Esophagus muscularis mucosa (tissue), 4 donors: Measurements from ENCODE around the gene ACSM5. TPM values are rescaled to one million over a fixed set of nuclear protein-coding genes. Genes with fewer than 3 reads are reported as not detected.

Experiments used
- DNase-seq: peaks from one replicate; pipeline ENCODE4 v3.0.0-alpha.2; 2017; ENCODE audit errors: extremely low spot score
- H3K27ac ChIP-seq, 4 donors: fragments of 200-600 bp; sonication (generic); replicated peaks in 1 of 4; 1 replicate in 3 of 4; 2 replicates in 1 of 4; pipeline ENCODE4 v1.5.1; 2016 to 2019; ENCODE audit warnings: mild to moderate bottlenecking in 1 of 4
- H3K27me3 ChIP-seq, 4 donors: fragments of 200-600 bp; sonication (generic); one replicate each; pipeline versions ENCODE4 v1.5.1 to v1.6.0; 2016 to 2019
- H3K36me3 ChIP-seq, 4 donors: fragments of 200-600 bp; sonication (generic); one replicate each; pipeline ENCODE4 v1.5.1; 2016 to 2019
- H3K4me1 ChIP-seq, 4 donors: fragments of 200-600 bp; sonication (generic); one replicate each; pipeline ENCODE4 v1.5.1; 2016 to 2019
- H3K4me3 ChIP-seq, 4 donors: fragments of 200-600 bp; sonication (generic); 1 replicate in 2 of 4; 2 replicates in 2 of 4; pipeline ENCODE4 v1.5.1; 2016 to 2019; ENCODE audit warnings: mild to moderate bottlenecking in 4 of 4, moderate library complexity in 1 of 4
- H3K9me3 ChIP-seq, 4 donors: fragments of 200-600 bp; sonication (generic); 1 replicate in 3 of 4; 2 replicates in 1 of 4; pipeline ENCODE4 v1.5.1; 2016 to 2019
- EP300 ChIP-seq: sonication (generic); formaldehyde crosslinking; IDR thresholded peaks from one replicate; pipeline ENCODE4 v1.6.1; 2017; ENCODE audit warnings: antibody characterized with exemption
- POLR2A ChIP-seq: fragments of 450-650 bp; IDR thresholded peaks from one replicate; pipeline ENCODE4 v1.6.1; 2017; ENCODE audit warnings: antibody characterized with exemption, moderate library complexity, mild to moderate bottlenecking, low read depth
- POLR2AphosphoS5 ChIP-seq, 2 donors: sonication (generic); formaldehyde crosslinking; IDR thresholded peaks; one replicate each; pipeline ENCODE4 v1.6.1; 2017; ENCODE audit warnings: antibody characterized with exemption in 2 of 2
- whole genome bisulfite sequencing: methylation state at CpG from one replicate; pipeline ENCODE4 v1.1.5; 2018; 5-methylcytosine and 5-hydroxymethylcytosine counted together
- intact Hi-C: fragments of 100-400 bp; cut with DNase I; formaldehyde crosslinking; loops from one replicate; pipeline ENCODE4 v1.15.1; 2023
- total RNA-seq, 4 donors: library from RNA; depleted of rRNA; stranded (reverse); fragments of >200 nt; gene quantifications; one replicate each; pipeline versions ENCODE4 v1.1.0 to v1.2.1, GENCODE V29; 2016
- TF ChIP-seq, protein P1 (sequence below), 3 experiments: fragments of 200-600 bp in 2 of 3; fragments of 450-650 bp in 1 of 3; sonication (generic) in 2 of 3; IDR thresholded peaks; one replicate each; pipeline ENCODE4 v1.5.1; 2017 to 2019; ENCODE audit warnings: antibody characterized with exemption in 3 of 3, mild to moderate bottlenecking in 2 of 3, moderate library complexity in 1 of 3

Gene ACSM5
- total RNA-seq, 4 donors from 2014 or later = 1.6 to 6.1 (median 3.7) TPM

DNA sequence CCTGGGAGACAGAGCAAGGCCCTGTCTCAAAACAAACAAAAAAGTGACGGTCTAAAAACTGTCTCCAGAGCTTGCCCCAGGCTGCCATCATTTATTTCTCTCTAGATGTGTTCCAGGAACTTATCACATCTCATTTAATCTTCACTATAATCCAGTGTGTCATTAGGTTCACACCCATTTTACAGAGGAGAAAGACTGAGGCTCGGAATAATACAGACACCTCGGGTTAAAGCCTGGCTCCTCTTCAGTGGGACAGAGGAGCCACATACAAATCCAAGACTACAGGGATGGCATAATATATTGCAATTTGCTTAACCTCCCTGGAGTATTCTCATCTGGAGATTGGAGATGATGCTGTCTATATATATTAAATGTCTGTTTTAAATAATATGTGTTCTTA lies 10.7 kb upstream of the ACSM5 start:
- Histone ChIP-seq H3K27me3 (no peaks in the 10 kb centered on the region), H3K27ac (no peak overlapping the region), H3K36me3 (no peaks in the 10 kb centered on the region), H3K4me1 (peaks cover 2 to 11% (median 10%) of the 10 kb centered on the region in 4 donors), H3K4me3 (no peak overlapping the region), H3K9me3 (no peaks in the 10 kb centered on the region)
- WGBS = 89% methylated on average over 3 of the region's 3 CpGs
- no peak for DNase-seq
- TF ChIP-seq, protein P1, sequence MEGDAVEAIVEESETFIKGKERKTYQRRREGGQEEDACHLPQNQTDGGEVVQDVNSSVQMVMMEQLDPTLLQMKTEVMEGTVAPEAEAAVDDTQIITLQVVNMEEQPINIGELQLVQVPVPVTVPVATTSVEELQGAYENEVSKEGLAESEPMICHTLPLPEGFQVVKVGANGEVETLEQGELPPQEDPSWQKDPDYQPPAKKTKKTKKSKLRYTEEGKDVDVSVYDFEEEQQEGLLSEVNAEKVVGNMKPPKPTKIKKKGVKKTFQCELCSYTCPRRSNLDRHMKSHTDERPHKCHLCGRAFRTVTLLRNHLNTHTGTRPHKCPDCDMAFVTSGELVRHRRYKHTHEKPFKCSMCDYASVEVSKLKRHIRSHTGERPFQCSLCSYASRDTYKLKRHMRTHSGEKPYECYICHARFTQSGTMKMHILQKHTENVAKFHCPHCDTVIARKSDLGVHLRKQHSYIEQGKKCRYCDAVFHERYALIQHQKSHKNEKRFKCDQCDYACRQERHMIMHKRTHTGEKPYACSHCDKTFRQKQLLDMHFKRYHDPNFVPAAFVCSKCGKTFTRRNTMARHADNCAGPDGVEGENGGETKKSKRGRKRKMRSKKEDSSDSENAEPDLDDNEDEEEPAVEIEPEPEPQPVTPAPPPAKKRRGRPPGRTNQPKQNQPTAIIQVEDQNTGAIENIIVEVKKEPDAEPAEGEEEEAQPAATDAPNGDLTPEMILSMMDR (IDR thresholded peaks at IDR 0.05) = no peak
- TF ChIP-seq POLR2AphosphoS5 (IDR thresholded peaks at IDR 0.05) (no peak), EP300 (no peak), POLR2A (no peak)
- intact Hi-C loops = no loop called here

- H3K36me3 ChIP-seq = no peaks in the 10 kb centered on the region
- H3K9me3 ChIP-seq = no peaks in the 10 kb centered on the region
- H3K4me3 ChIP-seq = no peak overlapping the region
- WGBS = 45% methylated on average over 2 of the region's 7 CpGs
- no peak for DNase-seq
- no peak overlapping the region for H3K27ac ChIP-seq
- TF ChIP-seq, protein P1 (IDR thresholded peaks at IDR 0.05) = no peak
- no peak for TF ChIP-seq POLR2AphosphoS5 (IDR thresholded peaks at IDR 0.05)
- no peak for TF ChIP-seq EP300
- no peak for TF ChIP-seq POLR2A
- no peaks in the 10 kb centered on the region for H3K27me3 ChIP-seq
- H3K4me1 ChIP-seq = peaks cover 0 to 5% (median 4%) of the 10 kb centered on the region in 4 donors
- intact Hi-C loops = no loop called here
Observed at GRCh38 chr16:20399185-20399584, 10.1 kb upstream of the ACSM5 start.

DNA sequence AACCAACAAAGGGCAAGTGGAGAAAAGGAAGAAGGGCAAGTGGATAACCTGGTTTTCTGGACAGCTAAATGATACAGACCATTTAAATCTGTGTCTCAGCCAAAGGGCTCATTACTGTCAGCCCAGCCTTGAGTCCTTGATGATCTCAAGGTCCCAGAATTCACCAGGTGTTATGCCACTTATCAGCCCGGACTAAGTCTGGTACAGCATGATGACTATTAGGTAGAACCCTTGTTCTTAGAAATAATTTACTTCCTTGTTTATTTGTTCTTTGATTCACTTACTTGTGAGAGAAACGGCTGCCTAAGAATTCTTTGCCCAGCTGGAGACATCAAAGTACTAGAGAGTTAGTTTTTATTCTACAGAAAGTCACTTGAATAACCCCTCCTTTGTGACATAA lies 8.3 kb upstream of the ACSM5 start:
- Histone ChIP-seq H3K4me1 (no peaks in the 10 kb centered on the region), H3K27me3 (no peaks in the 10 kb centered on the region), H3K4me3 (no peak overlapping the region), H3K9me3 (no peaks in the 10 kb centered on the region), H3K27ac (no peak overlapping the region), H3K36me3 (no peaks in the 10 kb centered on the region)
- DNase-seq = no peak
- intact Hi-C loops = no loop called here
- WGBS = 46% methylated on average over 2 of the region's 2 CpGs
- TF ChIP-seq POLR2AphosphoS5 (IDR thresholded peaks at IDR 0.05) (no peak), POLR2A (no peak), EP300 (no peak)
- TF ChIP-seq, protein P1 (IDR thresholded peaks at IDR 0.05) = no peak

- WGBS = 64% methylated on average over 7 of the region's 8 CpGs
- H3K4me1 ChIP-seq = no peaks in the 10 kb centered on the region
- intact Hi-C loops = no loop called here
Observed at GRCh38 chr16:20401475-20402016, 7.8 kb upstream of the ACSM5 start.

More at GRCh38 chr16:20401475-20402016, 7.8 kb upstream of the ACSM5 start:
- H3K9me3 ChIP-seq = no peaks in the 10 kb centered on the region
- no peak overlapping the region for H3K27ac ChIP-seq
- no peak for DNase-seq
- H3K27me3 ChIP-seq = no peaks in the 10 kb centered on the region
- TF ChIP-seq POLR2AphosphoS5 (IDR thresholded peaks at IDR 0.05) = no peak
- no peak for TF ChIP-seq EP300
- TF ChIP-seq, protein P1 (IDR thresholded peaks at IDR 0.05) = no peak
- no peak for TF ChIP-seq POLR2A
- no peaks in the 10 kb centered on the region for H3K36me3 ChIP-seq
- no peak overlapping the region for H3K4me3 ChIP-seq
